ENCODE results near the gene ADK.

GRCh38 chr10:74246495-74246894 is 95.5 kb downstream of the ADK start:
- TF ChIP-seq CTCF (IDR thresholded peaks at IDR 0.05; ENCODE audit: extremely low read depth in 1 of 2, insufficient read depth in 1 of 2, low read depth in 1 of 2, low read length in 2 of 2) (no peak), JUN (IDR thresholded peaks at IDR 0.05; ENCODE audit: borderline replicate concordance, insufficient read depth, insufficient read length, low read depth) (no peak), MYC (IDR thresholded peaks at IDR 0.05; ENCODE audit: low read depth, low read length) (no peak)

All from endothelial cell of umbilical vein (primary cell).